SK-N-SH (cell line): ENCODE results near the gene SGPP1. TPM values are rescaled to one million over a fixed set of nuclear protein-coding genes. Genes with fewer than 3 reads are reported as not detected.

ENCODE experiments used
- CTCF ChIA-PET: fragments of 300-600, 350-600 bp; formaldehyde crosslinking; extraction: SDS; loops from one replicate; lab custom pipeline; 2021; lab: Yijun Ruan, JAX
- POLR2A ChIA-PET: fragments of 350-600 bp; sonication (Branson Sonifier 250); formaldehyde crosslinking; extraction: SDS; loops from one replicate; lab custom pipeline; 2020; ENCODE audit warnings: antibody characterized with exemption, inconsistent platforms; lab: Yijun Ruan, JAX
- DNase-seq: peaks from one replicate; pipeline ENCODE4 v3.0.0; 2012
- H2AFZ ChIP-seq: fragments of 200-600 bp; sonication (generic); 2 replicates; pipeline ENCODE4 v1.8.1; 2016; ENCODE audit warnings: antibody characterized with exemption, mild to moderate bottlenecking, low read depth
- H3F3A ChIP-seq: fragments of 200-600 bp; sonication (generic); replicated peaks from 2 replicates; pipeline ENCODE3; 2016; ENCODE audit warnings: antibody characterized with exemption, mild to moderate bottlenecking; ENCODE audit not compliant: insufficient read depth
- H3K27ac ChIP-seq, 2 experiments: fragments of 200-500 bp in 1 of 2; fragments of 200-600 bp in 1 of 2; sonication (Bioruptor generic) in 1 of 2; sonication (generic), shearing (Covaris generic) in 1 of 2; 2 replicates each; pipeline versions ENCODE4 v1.5.1 to v1.6.1; 2014 to 2016; ENCODE audit warnings: low read depth in 2 of 2, inconsistent platforms in 1 of 2, low read length in 1 of 2, mild to moderate bottlenecking in 1 of 2, mixed read lengths in 1 of 2
- H3K27me3 ChIP-seq: fragments of 200-600 bp; sonication (generic), shearing (Covaris generic); 2 replicates; pipeline ENCODE4 v1.6.1; 2016; ENCODE audit warnings: mixed run types; ENCODE audit not compliant: insufficient read depth
- H3K36me3 ChIP-seq, 2 experiments: fragments of 200-500 bp in 1 of 2; fragments of 200-600 bp in 1 of 2; sonication (Bioruptor generic) in 1 of 2; sonication (generic) in 1 of 2; replicated peaks in 1 of 2; 2 replicates each; pipeline versions ENCODE3 to v1.5.1; 2014 to 2016; ENCODE audit warnings: low read length in 1 of 2, mild to moderate bottlenecking in 1 of 2; ENCODE audit not compliant: insufficient read depth in 2 of 2, control insufficient read depth in 1 of 2
- H3K4me1 ChIP-seq, 2 experiments: fragments of 200-500 bp in 1 of 2; fragments of 200-600 bp in 1 of 2; sonication (Bioruptor generic) in 1 of 2; sonication (generic), shearing (Covaris generic) in 1 of 2; 2 replicates each; pipeline versions ENCODE4 v1.5.1 to v1.6.1; 2014 to 2016; ENCODE audit warnings: low read depth in 1 of 2, low read length in 1 of 2, mixed run types in 1 of 2; ENCODE audit not compliant: insufficient read depth in 2 of 2, control insufficient read depth in 1 of 2
- H3K4me2 ChIP-seq: fragments of 200-600 bp; sonication (generic), shearing (Covaris generic); 2 replicates; pipeline ENCODE4 v1.6.1; 2017; ENCODE audit warnings: mixed run types
- H3K4me3 ChIP-seq, 2 experiments: fragments of 200-500 bp in 1 of 2; fragments of 200-600 bp in 1 of 2; sonication (Bioruptor generic) in 1 of 2; sonication (generic), shearing (Covaris generic) in 1 of 2; 2 replicates each; pipeline versions ENCODE4 v1.5.1 to v1.8.1; 2014 to 2016; ENCODE audit warnings: low read depth in 2 of 2, inconsistent platforms in 1 of 2, low read length in 1 of 2, mild to moderate bottlenecking in 1 of 2, mixed read lengths in 1 of 2, moderate library complexity in 1 of 2
- H3K79me2 ChIP-seq: fragments of 200-600 bp; sonication (generic); 2 replicates; pipeline ENCODE4 v1.8.1; 2017; ENCODE audit warnings: mild to moderate bottlenecking; ENCODE audit not compliant: insufficient read depth
- H3K9ac ChIP-seq: fragments of 200-600 bp; sonication (generic); 2 replicates; pipeline ENCODE4 v1.6.1; 2017; ENCODE audit warnings: mixed run types
- H3K9me2 ChIP-seq: fragments of 200-600 bp; sonication (generic); 2 replicates; pipeline ENCODE4 v1.6.1; 2017; ENCODE audit warnings: mixed run types
- H3K9me3 ChIP-seq: fragments of 200-600 bp; sonication (generic); 2 replicates; pipeline ENCODE4 v1.6.1; 2017; ENCODE audit warnings: mixed run types, mild to moderate bottlenecking, moderate library complexity
- H4K20me1 ChIP-seq: fragments of 200-600 bp; sonication (generic); 2 replicates; pipeline ENCODE4 v1.6.1; 2017; ENCODE audit warnings: mild to moderate bottlenecking, mixed run types; ENCODE audit not compliant: insufficient read depth
- EZH2phosphoT487 ChIP-seq: fragments of 200-600 bp; sonication (generic); IDR thresholded peaks from 2 replicates; pipeline ENCODE4 v1.6.1; 2017; ENCODE audit warnings: low read depth, mixed run types, mild to moderate bottlenecking, antibody characterized with exemption, moderate library complexity, borderline replicate concordance
- FOXJ3 ChIP-seq: sonication (generic); formaldehyde crosslinking; IDR thresholded peaks from 2 replicates; pipeline ENCODE4 v1.5.1; 2020; ENCODE audit warnings: mild to moderate bottlenecking, missing genetic modification reagents
- FOXM1 ChIP-seq: IDR thresholded peaks from 2 replicates; pipeline ENCODE4 v1.4.0; 2012; ENCODE audit warnings: low read depth, mild to moderate bottlenecking
- GABPA ChIP-seq: IDR thresholded peaks from 2 replicates; pipeline ENCODE4 v1.4.0; 2012; ENCODE audit warnings: low read depth, mild to moderate bottlenecking
- GATA2 ChIP-seq: sonication (generic); formaldehyde crosslinking; IDR thresholded peaks from 2 replicates; pipeline ENCODE4 v1.5.0; 2020; ENCODE audit warnings: mild to moderate bottlenecking, missing genetic modification reagents
- MAX ChIP-seq: IDR thresholded peaks from 2 replicates; pipeline ENCODE4 v1.4.0; 2012; ENCODE audit warnings: low read depth
- RAD21 ChIP-seq: IDR thresholded peaks from 2 replicates; pipeline ENCODE4 v1.6.1; 2012; ENCODE audit warnings: mild to moderate bottlenecking, low read length
- RCOR1 ChIP-seq: fragments of 150-350 bp; IDR thresholded peaks from 2 replicates; pipeline ENCODE4 v1.6.1; 2017; ENCODE audit warnings: antibody characterized with exemption, low read length
- RXRA ChIP-seq: IDR thresholded peaks from 2 replicates; pipeline ENCODE4 v1.4.0; 2012; ENCODE audit warnings: low read depth, mild to moderate bottlenecking, borderline replicate concordance
- TAF1 ChIP-seq: IDR thresholded peaks from 2 replicates; pipeline ENCODE4 v1.6.1; 2012; ENCODE audit warnings: low read depth, mild to moderate bottlenecking, low read length, moderate library complexity, borderline replicate concordance
- TEAD4 ChIP-seq: IDR thresholded peaks from 2 replicates; pipeline ENCODE4 v1.4.0; 2012; ENCODE audit warnings: mild to moderate bottlenecking, borderline replicate concordance; ENCODE audit not compliant: insufficient read depth
- USF2 ChIP-seq: fragments of 150-350 bp; IDR thresholded peaks from 2 replicates; pipeline ENCODE4 v1.6.1; 2017; ENCODE audit warnings: antibody characterized with exemption, low read length, low read depth, borderline replicate concordance
- YY1 ChIP-seq: IDR thresholded peaks from 2 replicates; pipeline ENCODE4 v1.4.0; 2012; ENCODE audit warnings: low read depth, mild to moderate bottlenecking
- WGBS: methylation state at CpG from one replicate; pipeline ENCODE4 v1.1.6; 2017; ENCODE audit warnings: low lambda C conversion rate; 5-methylcytosine and 5-hydroxymethylcytosine counted together
- polyA plus RNA-seq, 3 experiments: library from polyadenylated mRNA; depleted of rRNA; stranded (reverse); fragments of >200 nt; gene quantifications; 2 replicates each; pipeline ENCODE4 v1.2.3, GENCODE V29; 2012
- TF ChIP-seq, protein P1 (sequence below): IDR thresholded peaks from 2 replicates; pipeline ENCODE4; 2012
- TF ChIP-seq, protein P2 (sequence below): IDR thresholded peaks from 2 replicates; pipeline ENCODE4 v1.4.0; 2012; ENCODE audit warnings: low read depth, borderline replicate concordance
- TF ChIP-seq, protein P3 (sequence below): fragments of 200-600 bp; sonication (generic); IDR thresholded peaks from 2 replicates; pipeline ENCODE4 v1.6.1; 2017; ENCODE audit warnings: antibody characterized with exemption, mild to moderate bottlenecking, moderate library complexity
- TF ChIP-seq, protein P4 (sequence below): fragments of 150-350 bp; IDR thresholded peaks from 2 replicates; pipeline ENCODE4 v1.6.1; 2016; ENCODE audit warnings: mild to moderate bottlenecking, low read depth, low read length

SGPP1 gene
- polyA plus RNA-seq, 1 of the 3 experiments (the other 2 are of a cell fraction), result 8.4 TPM

DNA sequence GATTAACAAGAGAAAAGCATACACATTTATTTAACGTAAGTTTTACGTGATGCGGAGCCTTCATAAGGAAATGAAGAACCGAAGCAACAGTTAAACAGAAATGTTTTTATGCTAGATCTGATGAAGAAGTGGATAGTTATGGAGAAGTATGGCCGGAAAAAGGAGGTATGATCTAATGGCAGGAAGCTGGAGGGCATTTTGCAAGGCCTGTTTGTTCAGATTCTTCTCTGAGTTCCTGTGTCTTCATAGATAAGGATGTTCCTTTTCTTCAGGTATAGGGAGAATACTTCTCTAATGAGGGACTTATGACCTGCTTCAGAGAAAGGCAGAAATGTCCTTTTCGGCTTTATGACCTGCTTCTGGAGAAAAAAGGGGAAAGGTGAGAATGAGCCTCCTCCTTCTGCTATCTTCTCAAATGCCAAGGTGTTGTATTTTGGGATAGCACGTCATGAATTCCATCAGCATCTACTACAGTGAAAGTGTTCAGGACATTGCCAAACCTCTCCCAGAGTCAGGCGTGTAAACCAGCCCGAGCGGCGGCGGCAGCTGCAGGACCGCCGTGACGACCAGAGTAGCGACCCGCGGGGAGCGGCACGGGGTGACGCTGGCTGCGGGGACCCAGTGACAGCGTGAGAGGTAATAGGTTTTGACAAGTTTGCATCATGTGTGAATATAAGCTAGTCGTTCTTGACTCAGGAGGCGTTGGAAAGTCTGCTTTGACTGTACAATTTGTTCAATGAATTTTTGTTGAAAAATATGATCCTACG is 33.7 kb upstream of the SGPP1 start:
- Histone ChIP-seq H4K20me1 (no peaks in the 10 kb centered on the region), H3K4me3 (no peak overlapping the region), H3K9me3 (no peaks in the 10 kb centered on the region), H3K27ac (no peak overlapping the region), H3K4me2 (no peak overlapping the region), H3K9me2 (no peaks in the 10 kb centered on the region), H3K36me3 (no peaks in the 10 kb centered on the region), H3K27me3 (no peaks in the 10 kb centered on the region), H3F3A (no peaks in the 10 kb centered on the region), H3K4me1 (no peaks in the 10 kb centered on the region), H2AFZ (peak overlapping the region; percentile 17; the same call in 1 of the 2 replicates), H3K79me2 (no peaks in the 10 kb centered on the region), H3K9ac (no peak overlapping the region)
- 81% methylated on average over 26 of the region's 26 CpGs for WGBS
- TF ChIP-seq YY1 (no peak), TAF1 (no peak), GATA2 (CRISPR knock-in tag) (no peak), RXRA (no peak), FOXM1 (no peak), GABPA (no peak), RCOR1 (no peak), USF2 (no peak), MAX (no peak), EZH2phosphoT487 (no peak)
- TF ChIP-seq, protein P1, sequence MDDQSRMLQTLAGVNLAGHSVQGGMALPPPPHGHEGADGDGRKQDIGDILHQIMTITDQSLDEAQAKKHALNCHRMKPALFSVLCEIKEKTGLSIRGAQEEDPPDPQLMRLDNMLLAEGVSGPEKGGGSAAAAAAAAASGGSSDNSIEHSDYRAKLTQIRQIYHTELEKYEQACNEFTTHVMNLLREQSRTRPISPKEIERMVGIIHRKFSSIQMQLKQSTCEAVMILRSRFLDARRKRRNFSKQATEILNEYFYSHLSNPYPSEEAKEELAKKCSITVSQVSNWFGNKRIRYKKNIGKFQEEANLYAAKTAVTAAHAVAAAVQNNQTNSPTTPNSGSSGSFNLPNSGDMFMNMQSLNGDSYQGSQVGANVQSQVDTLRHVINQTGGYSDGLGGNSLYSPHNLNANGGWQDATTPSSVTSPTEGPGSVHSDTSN, result no peak
- TF ChIP-seq, protein P2, sequence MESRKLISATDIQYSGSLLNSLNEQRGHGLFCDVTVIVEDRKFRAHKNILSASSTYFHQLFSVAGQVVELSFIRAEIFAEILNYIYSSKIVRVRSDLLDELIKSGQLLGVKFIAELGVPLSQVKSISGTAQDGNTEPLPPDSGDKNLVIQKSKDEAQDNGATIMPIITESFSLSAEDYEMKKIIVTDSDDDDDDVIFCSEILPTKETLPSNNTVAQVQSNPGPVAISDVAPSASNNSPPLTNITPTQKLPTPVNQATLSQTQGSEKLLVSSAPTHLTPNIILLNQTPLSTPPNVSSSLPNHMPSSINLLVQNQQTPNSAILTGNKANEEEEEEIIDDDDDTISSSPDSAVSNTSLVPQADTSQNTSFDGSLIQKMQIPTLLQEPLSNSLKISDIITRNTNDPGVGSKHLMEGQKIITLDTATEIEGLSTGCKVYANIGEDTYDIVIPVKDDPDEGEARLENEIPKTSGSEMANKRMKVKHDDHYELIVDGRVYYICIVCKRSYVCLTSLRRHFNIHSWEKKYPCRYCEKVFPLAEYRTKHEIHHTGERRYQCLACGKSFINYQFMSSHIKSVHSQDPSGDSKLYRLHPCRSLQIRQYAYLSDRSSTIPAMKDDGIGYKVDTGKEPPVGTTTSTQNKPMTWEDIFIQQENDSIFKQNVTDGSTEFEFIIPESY, result no peak
- CTCF ChIA-PET, result interaction anchor here (1.3 kb wide), 1 partner anchor 9 kb away, joined by 7 read pairs; no protein-coding TSS in a partner anchor
- DNase-seq, result no peak
- POLR2A ChIA-PET, result no interaction called here

DNA sequence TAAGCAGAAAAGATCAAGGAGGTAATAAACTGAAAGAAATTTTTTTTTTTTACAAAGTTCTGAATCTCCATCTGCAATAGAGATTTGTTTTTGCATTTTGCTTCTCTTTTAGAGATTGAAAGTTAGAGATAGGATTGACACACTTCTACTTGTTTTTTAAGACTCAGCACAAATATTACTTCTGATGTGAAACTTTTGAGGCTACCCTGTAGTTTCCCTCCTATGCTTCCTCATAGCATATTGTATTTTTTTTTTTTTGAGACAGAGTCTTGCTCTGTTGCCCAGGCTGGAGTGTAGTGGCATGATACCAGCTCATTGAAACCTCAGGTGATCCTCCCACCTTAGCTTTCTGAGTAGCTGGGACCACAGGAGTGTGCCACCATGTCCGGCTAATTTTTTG is 32.1 kb upstream of the SGPP1 start:
- no peaks in the 10 kb centered on the region for H3K79me2 ChIP-seq
- POLR2A ChIA-PET, result no interaction called here
- WGBS, result 92% methylated on average over 1 of the region's 1 CpG
- H4K20me1 ChIP-seq, result no peaks in the 10 kb centered on the region
- no peaks in the 10 kb centered on the region for H3F3A ChIP-seq
- no peaks in the 10 kb centered on the region for H3K36me3 ChIP-seq
- CTCF ChIA-PET, result no interaction called here
- no peaks in the 10 kb centered on the region for H3K27me3 ChIP-seq
- H3K27ac ChIP-seq, result no peak overlapping the region
- no peak overlapping the region for H3K4me3 ChIP-seq
- H3K9ac ChIP-seq, result no peak overlapping the region
- H3K9me2 ChIP-seq, result no peaks in the 10 kb centered on the region
- no peaks in the 10 kb centered on the region for H3K4me1 ChIP-seq
- DNase-seq, result no peak
- H3K4me2 ChIP-seq, result no peak overlapping the region
- 0 out of 2 replicates have a peak overlapping the region, but pooled peaks have one; percentile 65 for H2AFZ ChIP-seq
- TF ChIP-seq RAD21 (no peak), TEAD4 (no peak), GATA2 (CRISPR knock-in tag) (no peak), FOXJ3 (CRISPR knock-in tag) (no peak), TAF1 (no peak), USF2 (no peak)
- TF ChIP-seq, protein P3, sequence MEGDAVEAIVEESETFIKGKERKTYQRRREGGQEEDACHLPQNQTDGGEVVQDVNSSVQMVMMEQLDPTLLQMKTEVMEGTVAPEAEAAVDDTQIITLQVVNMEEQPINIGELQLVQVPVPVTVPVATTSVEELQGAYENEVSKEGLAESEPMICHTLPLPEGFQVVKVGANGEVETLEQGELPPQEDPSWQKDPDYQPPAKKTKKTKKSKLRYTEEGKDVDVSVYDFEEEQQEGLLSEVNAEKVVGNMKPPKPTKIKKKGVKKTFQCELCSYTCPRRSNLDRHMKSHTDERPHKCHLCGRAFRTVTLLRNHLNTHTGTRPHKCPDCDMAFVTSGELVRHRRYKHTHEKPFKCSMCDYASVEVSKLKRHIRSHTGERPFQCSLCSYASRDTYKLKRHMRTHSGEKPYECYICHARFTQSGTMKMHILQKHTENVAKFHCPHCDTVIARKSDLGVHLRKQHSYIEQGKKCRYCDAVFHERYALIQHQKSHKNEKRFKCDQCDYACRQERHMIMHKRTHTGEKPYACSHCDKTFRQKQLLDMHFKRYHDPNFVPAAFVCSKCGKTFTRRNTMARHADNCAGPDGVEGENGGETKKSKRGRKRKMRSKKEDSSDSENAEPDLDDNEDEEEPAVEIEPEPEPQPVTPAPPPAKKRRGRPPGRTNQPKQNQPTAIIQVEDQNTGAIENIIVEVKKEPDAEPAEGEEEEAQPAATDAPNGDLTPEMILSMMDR, result no peak
- TF ChIP-seq, protein P4, sequence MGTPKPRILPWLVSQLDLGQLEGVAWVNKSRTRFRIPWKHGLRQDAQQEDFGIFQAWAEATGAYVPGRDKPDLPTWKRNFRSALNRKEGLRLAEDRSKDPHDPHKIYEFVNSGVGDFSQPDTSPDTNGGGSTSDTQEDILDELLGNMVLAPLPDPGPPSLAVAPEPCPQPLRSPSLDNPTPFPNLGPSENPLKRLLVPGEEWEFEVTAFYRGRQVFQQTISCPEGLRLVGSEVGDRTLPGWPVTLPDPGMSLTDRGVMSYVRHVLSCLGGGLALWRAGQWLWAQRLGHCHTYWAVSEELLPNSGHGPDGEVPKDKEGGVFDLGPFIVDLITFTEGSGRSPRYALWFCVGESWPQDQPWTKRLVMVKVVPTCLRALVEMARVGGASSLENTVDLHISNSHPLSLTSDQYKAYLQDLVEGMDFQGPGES, result no peak
- no peaks in the 10 kb centered on the region for H3K9me3 ChIP-seq
